ENCODE results near the gene SPON2. TPM values are rescaled to one million over a fixed set of nuclear protein-coding genes. Genes with fewer than 3 reads are reported as not detected.

Gene SPON2
- polyA plus RNA-seq, 3 donors, result 8.7 to 36.4 (median 26.3) TPM

DNA sequence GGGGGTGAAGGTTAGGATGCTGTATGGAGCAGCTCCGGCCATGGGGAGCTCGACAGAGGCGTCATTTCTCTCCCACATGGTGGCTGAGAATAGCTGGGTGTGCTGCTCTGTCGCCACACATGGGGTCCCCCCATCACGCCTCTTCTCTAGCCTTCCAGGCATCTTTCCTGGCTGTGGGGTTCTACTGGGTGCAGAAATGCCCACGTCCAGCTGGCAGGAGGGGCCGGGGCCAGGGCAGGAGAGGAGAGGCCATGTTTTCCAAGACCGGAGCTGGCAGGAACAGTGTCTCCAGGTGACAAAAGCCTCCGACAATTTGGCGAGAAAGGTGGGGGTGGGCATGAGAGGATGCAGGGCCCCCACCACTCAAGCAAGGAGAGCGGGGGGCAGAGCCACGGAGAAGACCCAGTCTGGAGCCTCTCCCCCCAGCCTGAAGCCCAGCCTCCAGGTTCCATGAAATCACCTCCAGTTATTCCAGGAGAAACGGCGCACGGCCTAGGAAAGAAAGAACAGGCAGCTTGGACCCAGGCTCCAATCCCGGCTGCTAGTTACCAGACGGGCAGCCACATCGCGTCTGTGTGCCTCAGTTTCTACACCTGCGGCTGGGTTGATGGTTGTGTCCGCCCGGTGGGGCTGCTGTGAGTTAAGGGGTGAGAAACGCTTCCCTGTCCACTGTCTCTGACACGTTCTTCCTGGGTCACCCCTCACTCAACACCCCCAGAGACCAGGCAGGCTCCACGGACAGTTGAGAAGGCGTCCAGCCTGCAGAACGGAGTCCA lies 27.4 kb upstream of the SPON2 start:
- whole genome bisulfite sequencing, 3 donors, result 73 to 86% (median 78%) methylated on average over 27 of the region's 27 CpGs
- H3K27ac ChIP-seq (ENCODE audit: low read depth, low read length), result no peak overlapping the region

GRCh38 chr4:1198098-1198844 lies 25.9 kb upstream of the SPON2 start:
- 89 to 91% (median 90%) methylated on average over 24 of the region's 24 CpGs for WGBS, 3 donors
- no peak overlapping the region for H3K27ac ChIP-seq (ENCODE audit: low read depth, low read length)

GRCh38 chr4:1196421-1197183 lies 24.2 kb upstream of the SPON2 start:
- no peak overlapping the region for H3K27ac ChIP-seq (ENCODE audit: low read depth, low read length)
- 85 to 86% (median 85%) methylated on average over 13 of the region's 13 CpGs for WGBS, 3 donors

- H3K27ac ChIP-seq (ENCODE audit: low read depth, low read length), result no peak overlapping the region
- 84 to 94% (median 86%) methylated on average over 15 to 16 of the region's 16 CpGs for WGBS, 3 donors
Observed at GRCh38 chr4:1195891-1196401, 23.6 kb upstream of the SPON2 start.

DNA sequence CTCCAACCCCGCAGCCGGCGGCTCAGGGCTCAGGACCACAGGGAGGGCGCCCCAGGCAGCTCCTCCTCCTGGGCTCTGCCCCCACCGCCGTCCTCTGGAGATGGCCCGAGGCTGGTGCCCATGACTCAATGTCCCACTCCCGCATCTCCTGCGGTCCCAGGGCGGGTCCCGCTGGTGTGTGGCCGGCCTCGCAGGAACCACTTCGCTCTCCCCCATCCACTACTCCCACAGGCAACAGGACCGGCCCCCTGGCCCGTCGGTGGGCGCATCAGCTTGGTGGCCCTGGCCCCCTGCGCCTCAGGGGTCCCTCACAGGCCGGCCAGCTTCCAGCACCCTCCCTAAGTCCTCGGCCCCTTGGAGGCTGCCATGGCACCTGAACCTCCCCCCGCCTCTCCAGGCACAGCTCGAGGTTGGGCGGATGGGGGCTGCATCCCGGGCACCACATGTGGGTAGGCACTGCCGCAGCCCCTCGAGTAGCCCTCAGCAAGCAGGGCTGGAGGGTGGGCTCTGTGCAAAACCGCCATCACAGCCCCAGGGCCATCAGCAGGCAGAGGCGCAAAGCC lies 22.8 kb upstream of the SPON2 start:
- H3K27ac ChIP-seq (ENCODE audit: low read depth, low read length), result no peak overlapping the region
- 86 to 90% (median 90%) methylated on average over 19 to 29 of the region's 29 CpGs for WGBS, 3 donors

- 53 to 76% (median 64%) methylated on average over 42 to 52 of the region's 52 CpGs for WGBS, 3 donors
- H3K27ac ChIP-seq (ENCODE audit: low read depth, low read length), result no peak overlapping the region
Observed at GRCh38 chr4:1194010-1194900, 21.9 kb upstream of the SPON2 start.

- 28 to 54% (median 46%) methylated on average over 21 to 28 of the region's 28 CpGs for WGBS, 3 donors
- no peak overlapping the region for H3K27ac ChIP-seq (ENCODE audit: low read depth, low read length)
Observed at GRCh38 chr4:1193206-1194009, 21.0 kb upstream of the SPON2 start.

- H3K27ac ChIP-seq (ENCODE audit: low read depth, low read length), result no peak overlapping the region
- WGBS, 3 donors, result 55 to 66% (median 56%) methylated on average over 13 of the region's 13 CpGs
Observed at GRCh38 chr4:1192493-1193205, 20.3 kb upstream of the SPON2 start.

DNA sequence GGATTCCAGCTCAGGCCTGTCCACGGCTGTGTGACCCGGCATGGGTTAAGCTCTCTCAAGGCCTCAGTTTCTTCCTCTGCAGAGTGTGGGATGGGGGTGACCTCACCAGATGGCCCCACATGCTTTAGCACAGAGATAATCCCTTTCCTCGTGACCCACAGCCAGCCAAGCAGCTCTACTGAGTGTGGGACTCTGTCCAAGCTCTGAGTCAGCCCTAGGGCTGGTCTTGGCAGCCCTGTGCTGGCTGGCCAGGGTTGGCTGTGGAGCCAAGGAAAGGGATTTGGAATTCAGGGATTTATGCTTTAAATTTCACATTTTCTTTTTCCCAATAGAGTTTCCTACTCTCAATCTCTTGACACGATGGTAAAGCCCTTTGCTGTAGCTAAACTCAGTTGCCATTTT lies 19.7 kb upstream of the SPON2 start:
- 16 to 48% (median 41%) methylated on average over 4 of the region's 4 CpGs for WGBS, 3 donors
- H3K27ac ChIP-seq (ENCODE audit: low read depth, low read length), result no peak overlapping the region

DNA sequence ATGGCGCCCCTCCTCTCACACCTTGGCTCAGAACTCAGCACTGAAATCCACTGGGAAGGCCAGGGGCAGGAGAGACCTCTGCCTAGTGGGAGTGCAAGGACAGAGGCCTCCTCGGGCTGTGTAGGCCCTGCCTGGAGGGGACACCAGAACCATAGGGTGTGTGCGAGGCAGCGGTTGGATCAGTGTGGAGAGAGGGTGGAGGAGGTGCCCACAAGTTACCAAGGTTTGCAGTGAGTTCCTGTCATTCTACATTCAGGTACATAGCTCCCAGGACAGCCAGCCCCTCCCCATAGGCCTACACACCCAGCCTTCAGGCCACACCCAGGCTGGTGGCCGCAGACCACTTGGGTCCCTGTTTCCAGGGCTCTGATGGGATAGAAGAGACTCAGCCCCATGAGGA lies 19.2 kb upstream of the SPON2 start:
- 62 to 74% (median 72%) methylated on average over 5 of the region's 5 CpGs for WGBS, 3 donors

DNA sequence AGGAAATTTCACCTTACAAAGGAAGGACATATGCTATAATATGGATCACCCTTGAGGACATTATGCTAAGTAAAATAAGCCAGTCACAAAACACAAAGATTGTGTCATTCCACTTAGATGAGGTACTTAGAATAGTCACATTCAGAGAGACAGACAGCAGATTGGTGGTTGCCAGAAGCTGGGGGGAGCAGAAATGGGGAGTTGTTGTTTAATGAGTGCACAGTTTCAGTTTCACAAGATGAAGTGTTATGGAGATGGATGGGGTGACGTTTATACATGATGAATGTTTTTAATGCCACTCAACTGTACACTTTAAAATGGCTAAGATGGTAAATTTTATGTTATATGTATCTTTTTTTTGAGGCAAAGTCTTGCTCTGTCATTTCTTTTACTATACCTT lies 14.8 kb upstream of the SPON2 start:
- H3K27ac ChIP-seq (ENCODE audit: low read depth, low read length), result no peak overlapping the region
- 39 to 48% (median 47%) methylated on average over 1 of the region's 1 CpG for WGBS, 3 donors

More for the DNA sequence above, 19.2 kb upstream of the SPON2 start:
- H3K27ac ChIP-seq (ENCODE audit: low read depth, low read length), result no peak overlapping the region

DNA sequence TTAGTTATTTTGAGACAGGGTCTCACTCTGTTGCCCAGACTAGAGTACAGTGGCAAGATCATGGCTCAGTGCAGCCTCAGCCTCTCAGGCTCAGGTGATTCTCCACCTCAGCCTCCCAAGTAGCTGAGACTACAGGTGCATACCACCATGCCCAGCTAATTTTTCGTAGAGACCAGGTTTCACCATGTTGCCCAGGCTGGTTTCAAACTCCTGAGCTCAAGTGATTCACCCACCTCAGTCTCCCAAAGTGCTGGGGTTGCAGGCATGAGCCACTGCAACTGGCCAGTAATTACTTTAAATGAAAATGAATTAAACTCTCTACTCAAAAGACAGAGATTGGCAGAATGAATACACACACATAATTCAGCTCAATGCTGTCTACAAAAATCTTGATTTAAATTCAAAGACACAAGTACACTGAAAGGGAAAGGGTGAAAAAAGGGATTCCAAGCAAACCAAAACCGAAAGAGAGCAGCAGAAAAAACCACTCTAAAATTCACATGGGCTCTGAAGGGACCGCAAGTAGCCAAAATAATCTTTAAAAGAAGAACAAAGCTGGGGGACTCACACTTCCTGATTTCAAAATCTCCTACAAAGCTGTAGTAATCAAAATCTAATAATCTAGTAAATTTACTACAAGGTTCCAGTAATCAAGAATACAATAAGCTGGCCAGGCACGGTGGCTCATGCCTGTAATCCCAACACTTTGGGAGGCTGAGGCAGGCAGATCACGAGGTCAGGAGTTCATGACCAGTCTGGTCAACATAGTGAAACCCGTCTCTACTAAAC lies 11.8 kb upstream of the SPON2 start:
- no peak overlapping the region for H3K27ac ChIP-seq (ENCODE audit: low read depth, low read length)
- WGBS, 3 donors, result 36 to 74% (median 36%) methylated on average over 6 of the region's 6 CpGs

DNA sequence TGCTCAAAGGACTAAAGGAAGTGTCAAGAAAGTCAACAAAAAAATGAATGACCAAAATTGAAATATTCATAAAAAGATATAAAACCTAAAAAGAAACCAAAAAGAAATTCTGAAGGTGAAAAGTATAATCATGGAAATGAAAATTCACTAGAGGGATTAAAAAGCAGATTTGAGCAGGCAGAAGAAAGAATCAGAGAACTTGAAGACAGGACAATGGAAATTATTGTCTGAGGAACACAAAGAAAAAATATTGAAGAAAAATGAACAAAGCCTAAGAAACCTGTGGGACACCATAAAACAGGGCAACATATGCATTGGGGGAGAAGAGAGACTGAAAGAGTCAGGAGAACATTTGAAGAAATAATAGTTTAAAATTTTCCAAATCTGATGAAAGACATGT lies 9.9 kb upstream of the SPON2 start:
- no peak overlapping the region for H3K27ac ChIP-seq (ENCODE audit: low read depth, low read length)

- no peak overlapping the region for H3K27ac ChIP-seq (ENCODE audit: low read depth, low read length)
Observed at GRCh38 chr4:1180663-1181062, 8.3 kb upstream of the SPON2 start.

GRCh38 chr4:1179976-1180375 lies 7.6 kb upstream of the SPON2 start:
- WGBS, 3 donors, result 82 to 96% (median 82%) methylated on average over 1 of the region's 1 CpG
- H3K27ac ChIP-seq (ENCODE audit: low read depth, low read length), result no peak overlapping the region

DNA sequence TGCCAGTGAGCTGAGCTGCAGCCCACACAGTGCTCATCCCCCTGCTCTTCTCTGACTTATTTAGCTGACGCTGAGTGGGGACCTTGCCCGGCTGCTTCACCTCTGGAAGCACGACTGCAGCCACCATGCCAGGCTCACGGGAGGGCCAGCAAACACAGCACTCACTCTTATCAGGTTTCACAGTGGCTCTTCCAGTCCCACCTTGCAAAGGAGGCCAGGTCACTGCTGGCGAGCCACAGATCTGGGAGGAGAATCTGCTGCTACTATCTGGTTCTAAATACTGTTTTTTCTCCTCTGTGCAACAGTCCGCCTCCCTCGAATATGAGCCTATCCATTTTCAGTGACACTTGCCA lies 6.7 kb upstream of the SPON2 start:
- 43 to 77% (median 66%) methylated on average over 7 of the region's 7 CpGs for WGBS, 3 donors
- H3K27ac ChIP-seq (ENCODE audit: low read depth, low read length), result no peak overlapping the region
